GM12801 (cell line): Measurements from ENCODE around the gene MAMSTR.

ENCODE experiments used
- CTCF ChIP-seq: IDR thresholded peaks from one replicate; pipeline ENCODE4 v1.5.1; 2011; ENCODE audit warnings: control low read depth; ENCODE audit not compliant: insufficient read length; ENCODE audit errors: extremely low read depth

The MAMSTR gene

GRCh38 chr19:48731452-48731851 is 11.9 kb upstream of the MAMSTR start:
- no peak for TF ChIP-seq CTCF

- TF ChIP-seq CTCF, result no peak
These were observed 9.6 kb upstream of the MAMSTR start for GRCh38 chr19:48728911-48729664.

GRCh38 chr19:48726556-48726955 is 7.0 kb upstream of the MAMSTR start:
- no peak for TF ChIP-seq CTCF

GRCh38 chr19:48724796-48725753 is 5.5 kb upstream of the MAMSTR start:
- TF ChIP-seq CTCF, result no peak

- no peak for TF ChIP-seq CTCF
These were observed 2.7 kb upstream of the MAMSTR start for GRCh38 chr19:48722196-48722708.

GRCh38 chr19:48720613-48721296 is 1.2 kb upstream of the MAMSTR start:
- TF ChIP-seq CTCF, result no peak

- no peak for TF ChIP-seq CTCF
These were observed 707 bp upstream of the MAMSTR start for GRCh38 chr19:48720251-48720612.
